GM21717 (cell line): ENCODE results near the gene ZNF57.
A peak's percentile ranks its signal among the peaks of the same experiment; 100 is the strongest.
"Not testable (repeated sequence)": the region's sequence is repeated elsewhere in the genome, so short reads cannot be mapped to it uniquely, and the experiment has no call there.

Source experiments
- ATAC-seq: cut with Tn5 transposase; IDR thresholded peaks from one replicate; pipeline ENCODE4 v1.9.1; 2021; ENCODE audit warnings: mild to moderate bottlenecking, moderate library complexity; ENCODE audit not compliant: unreplicated experiment

The ZNF57 gene

GRCh38 chr19:2890531-2890930 lies 10.2 kb upstream of the ZNF57 start:
- not testable (repeated sequence) for ATAC-seq

GRCh38 chr19:2896694-2897093 lies 4.0 kb upstream of the ZNF57 start:
- ATAC-seq: no peak

GRCh38 chr19:2902590-2903218 lies 2.0 kb downstream of the ZNF57 start:
- no peak for ATAC-seq

- not testable (repeated sequence) for ATAC-seq
Observed at GRCh38 chr19:2903326-2903725, 2.6 kb downstream of the ZNF57 start.

- ATAC-seq: no peak
Observed at GRCh38 chr19:2905918-2906519, 5.3 kb downstream of the ZNF57 start.

GRCh38 chr19:2906631-2907195 lies 6.0 kb downstream of the ZNF57 start:
- no peak for ATAC-seq

- ATAC-seq: no peak
Observed at GRCh38 chr19:2912306-2912705, 11.6 kb downstream of the ZNF57 start.

GRCh38 chr19:2917275-2918184 lies 16.8 kb downstream of the ZNF57 start:
- no peak for ATAC-seq

GRCh38 chr19:2922987-2923386 lies 22.3 kb downstream of the ZNF57 start:
- no peak for ATAC-seq

- no peak for ATAC-seq
Observed at GRCh38 chr19:2923510-2923909, 22.8 kb downstream of the ZNF57 start.

- ATAC-seq: no peak
Observed at GRCh38 chr19:2926341-2927031, 25.8 kb downstream of the ZNF57 start.

- no peak for ATAC-seq
Observed at GRCh38 chr19:2927032-2927430, 26.3 kb downstream of the ZNF57 start.

- ATAC-seq: no peak
Observed at GRCh38 chr19:2933490-2933910, 32.8 kb downstream of the ZNF57 start.

- not testable (repeated sequence) for ATAC-seq
Observed at GRCh38 chr19:2935863-2936262, 35.1 kb downstream of the ZNF57 start.

- ATAC-seq: no peak
Observed at GRCh38 chr19:2942928-2943640, 42.4 kb downstream of the ZNF57 start.

GRCh38 chr19:2944403-2944774 lies 43.7 kb downstream of the ZNF57 start:
- ATAC-seq: no peak

GRCh38 chr19:2944775-2945574 lies 44.2 kb downstream of the ZNF57 start, which contains the start of gene ZNF77:
TSS of gene ZNF77 (minus strand) at chr19:2944971. CDS start at chr19:2944840, 131 bp downstream.
- peak; percentile 81 for ATAC-seq

GRCh38 chr19:2945575-2946184 lies 45.0 kb downstream of the ZNF57 start:
- no peak for ATAC-seq

GRCh38 chr19:2949939-2950285 lies 49.2 kb downstream of the ZNF57 start:
- no peak for ATAC-seq
